NCI-H446 treated with DMSO at 0.1 percent for 48 hours (cell line): ENCODE data around the gene TLR2.
A peak's percentile ranks its signal among the peaks of the same experiment; 100 is the strongest.

ENCODE experiments used
- DNase-seq: peaks from one replicate; lab custom pipeline; 2025; lab: John Stamatoyannopoulos, UW

TLR2 gene

GRCh38 chr4:153684182-153684970 is at the start of gene TLR2:
Gene TLR2, plus strand, starts transcription at chr4:153684280. Its CDS starts 18,628 bp downstream, at chr4:153702908.
- DNase-seq, result no peak

- DNase-seq, result no peak
Observed at GRCh38 chr4:153634738-153635353, 49.2 kb upstream of the TLR2 start.

GRCh38 chr4:153635846-153636245 is 48.2 kb upstream of the TLR2 start:
- no peak for DNase-seq

- DNase-seq, result no peak
Observed at GRCh38 chr4:153637201-153637600, 46.9 kb upstream of the TLR2 start.

GRCh38 chr4:153638011-153638410 is 46.1 kb upstream of the TLR2 start:
- DNase-seq, result no peak

- no peak for DNase-seq
Observed at GRCh38 chr4:153638999-153639398, 45.1 kb upstream of the TLR2 start.

- DNase-seq, result no peak
Observed at GRCh38 chr4:153639833-153640802, 44.0 kb upstream of the TLR2 start.

- no peak for DNase-seq
Observed at GRCh38 chr4:153641532-153641931, 42.5 kb upstream of the TLR2 start.

- DNase-seq, result peak; percentile 62
Observed at GRCh38 chr4:153643406-153644383, 40.4 kb upstream of the TLR2 start.

- no peak for DNase-seq
Observed at GRCh38 chr4:153645183-153645582, 38.9 kb upstream of the TLR2 start.

GRCh38 chr4:153646261-153646660 is 37.8 kb upstream of the TLR2 start:
- DNase-seq, result no peak

- DNase-seq, result no peak
Observed at GRCh38 chr4:153646978-153647377, 37.1 kb upstream of the TLR2 start.

- DNase-seq, result no peak
Observed at GRCh38 chr4:153647975-153648374, 36.1 kb upstream of the TLR2 start.

GRCh38 chr4:153649572-153649991 is 34.5 kb upstream of the TLR2 start:
- no peak for DNase-seq

- peak; percentile 7 for DNase-seq
Observed at GRCh38 chr4:153651116-153651515, 33.0 kb upstream of the TLR2 start.

GRCh38 chr4:153651587-153651986 is 32.5 kb upstream of the TLR2 start:
- DNase-seq, result no peak

GRCh38 chr4:153652051-153652784 is 31.9 kb upstream of the TLR2 start:
- DNase-seq, result no peak

GRCh38 chr4:153655002-153655541 is 29.0 kb upstream of the TLR2 start:
- no peak for DNase-seq

- DNase-seq, result no peak
Observed at GRCh38 chr4:153655928-153656327, 28.2 kb upstream of the TLR2 start.

- DNase-seq, result no peak
Observed at GRCh38 chr4:153661215-153661822, 22.8 kb upstream of the TLR2 start.
